Glomerular visceral epithelial cell (primary cell): ENCODE data around the gene RAPGEF3.

ENCODE experiments used
- DNase-seq: peaks from one replicate; pipeline ENCODE4 v3.0.0-alpha.2; 2016; ENCODE audit errors: extremely low spot score

The RAPGEF3 gene

GRCh38 chr12:47777151-47777550 lies 18.5 kb upstream of the RAPGEF3 start:
- DNase-seq, result no peak

GRCh38 chr12:47776471-47777143 lies 17.9 kb upstream of the RAPGEF3 start:
- DNase-seq, result no peak

- DNase-seq, result no peak
These were observed 16.6 kb upstream of the RAPGEF3 start for GRCh38 chr12:47775100-47775911.

GRCh38 chr12:47774663-47775062 lies 16.0 kb upstream of the RAPGEF3 start:
- DNase-seq, result no peak

GRCh38 chr12:47773858-47774580 lies 15.3 kb upstream of the RAPGEF3 start:
- no peak for DNase-seq

- DNase-seq, result peak; percentile 73
These were observed 14.6 kb upstream of the RAPGEF3 start, which contains the start of gene SLC48A1 for GRCh38 chr12:47773062-47773857. Gene SLC48A1, plus strand, starts transcription at chr12:47773238. Its CDS starts 67 bp downstream, at chr12:47773305.

GRCh38 chr12:47772738-47773061 lies 14.0 kb upstream of the RAPGEF3 start:
- no peak for DNase-seq

- no peak for DNase-seq
These were observed 13.5 kb upstream of the RAPGEF3 start for GRCh38 chr12:47772094-47772660.

GRCh38 chr12:47771304-47771703 lies 12.6 kb upstream of the RAPGEF3 start:
- DNase-seq, result no peak

GRCh38 chr12:47770086-47770726 lies 11.5 kb upstream of the RAPGEF3 start:
- DNase-seq, result no peak

GRCh38 chr12:47769234-47770085 lies 10.8 kb upstream of the RAPGEF3 start:
- DNase-seq, result no peak

GRCh38 chr12:47768323-47768811 lies 9.7 kb upstream of the RAPGEF3 start:
- peak; percentile 92 for DNase-seq

GRCh38 chr12:47767216-47767724 lies 8.6 kb upstream of the RAPGEF3 start:
- DNase-seq, result peak; percentile 48

- DNase-seq, result no peak
These were observed 8.0 kb upstream of the RAPGEF3 start for GRCh38 chr12:47766502-47767215.

GRCh38 chr12:47763481-47764346 lies 5.0 kb upstream of the RAPGEF3 start:
- DNase-seq, result peak; percentile 97

- DNase-seq, result no peak
These were observed 4.3 kb upstream of the RAPGEF3 start for GRCh38 chr12:47762850-47763465.

- DNase-seq, result no peak
These were observed 171 bp downstream of the RAPGEF3 start for GRCh38 chr12:47758584-47758833.
